GM19035 (cell line): ENCODE results near the gene ZNF438.

Experiments
- ATAC-seq: cut with Tn5 transposase; IDR thresholded peaks from one replicate; pipeline ENCODE4 v1.9.1; 2021; ENCODE audit not compliant: unreplicated experiment

ZNF438 gene

GRCh38 chr10:31017534-31018355, 13.9 kb downstream of the ZNF438 start:
- no peak for ATAC-seq

GRCh38 chr10:31014161-31014875, 17.3 kb downstream of the ZNF438 start:
- ATAC-seq: no peak

GRCh38 chr10:31013331-31013730, 18.3 kb downstream of the ZNF438 start:
- ATAC-seq: no peak

- ATAC-seq: no peak
Measured at GRCh38 chr10:31011665-31012022, 20.0 kb downstream of the ZNF438 start.

- no peak for ATAC-seq
Measured at GRCh38 chr10:31011017-31011664, 20.5 kb downstream of the ZNF438 start.

GRCh38 chr10:31010062-31010461, 21.6 kb downstream of the ZNF438 start:
- ATAC-seq: no peak

GRCh38 chr10:31005895-31006294, 25.8 kb downstream of the ZNF438 start:
- no peak for ATAC-seq

- no peak for ATAC-seq
Measured at GRCh38 chr10:31004611-31005193, 27.0 kb downstream of the ZNF438 start.

- ATAC-seq: no peak
Measured at GRCh38 chr10:31001740-31002139, 29.9 kb downstream of the ZNF438 start.

GRCh38 chr10:31000867-31001266, 30.8 kb downstream of the ZNF438 start:
- no peak for ATAC-seq

GRCh38 chr10:31000071-31000782, 31.4 kb downstream of the ZNF438 start:
- no peak for ATAC-seq

GRCh38 chr10:30999070-30999712, 32.5 kb downstream of the ZNF438 start:
- no peak for ATAC-seq

- no peak for ATAC-seq
Measured at GRCh38 chr10:30997536-30998235, 34.0 kb downstream of the ZNF438 start.

GRCh38 chr10:30996481-30997005, 35.1 kb downstream of the ZNF438 start:
- ATAC-seq: no peak

GRCh38 chr10:30995081-30995770, 36.4 kb downstream of the ZNF438 start:
- no peak for ATAC-seq

- no peak for ATAC-seq
Measured at GRCh38 chr10:30993155-30993554, 38.5 kb downstream of the ZNF438 start.

GRCh38 chr10:30992681-30993080, 39.0 kb downstream of the ZNF438 start:
- ATAC-seq: no peak

- no peak for ATAC-seq
Measured at GRCh38 chr10:30991647-30992011, 40.0 kb downstream of the ZNF438 start.
